ENCODE measurements around the gene FA2H.
A peak's percentile ranks its signal among the peaks of the same experiment; 100 is the strongest.
"Not testable (repeated sequence)": the region's sequence is repeated elsewhere in the genome, so short reads cannot be mapped to it uniquely, and the experiment has no call there.

The FA2H gene

GRCh38 chr16:74720579-74720978, 54.0 kb downstream of the FA2H start:
- no peak for DNase-seq

GRCh38 chr16:74718741-74719610, 55.6 kb downstream of the FA2H start:
- no peak for DNase-seq

DNA sequence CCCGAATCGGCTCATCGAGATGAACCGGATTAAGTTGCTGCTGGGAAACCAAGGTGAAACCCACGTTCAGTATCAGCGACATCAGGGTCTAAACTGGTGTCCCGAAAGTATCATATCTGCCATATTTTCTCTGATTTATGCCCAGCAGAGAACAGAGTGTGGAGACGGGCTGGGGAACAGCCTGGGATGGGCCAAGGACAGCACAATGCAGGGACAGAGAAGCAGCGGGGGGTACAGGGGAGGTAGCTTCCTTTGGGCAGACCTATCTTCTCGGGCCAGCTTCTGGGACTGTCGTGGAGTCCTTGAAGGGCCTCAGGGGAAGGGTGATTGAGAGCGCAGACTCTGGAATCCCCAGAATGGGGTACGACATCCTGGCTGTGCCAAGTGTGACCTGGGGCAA, 56.5 kb downstream of the FA2H start:
- no peak for DNase-seq

- DNase-seq: no peak
These were observed 57.3 kb downstream of the FA2H start for GRCh38 chr16:74717367-74717766.

- DNase-seq: no peak
These were observed 58.3 kb downstream of the FA2H start for GRCh38 chr16:74716355-74716754.

DNA sequence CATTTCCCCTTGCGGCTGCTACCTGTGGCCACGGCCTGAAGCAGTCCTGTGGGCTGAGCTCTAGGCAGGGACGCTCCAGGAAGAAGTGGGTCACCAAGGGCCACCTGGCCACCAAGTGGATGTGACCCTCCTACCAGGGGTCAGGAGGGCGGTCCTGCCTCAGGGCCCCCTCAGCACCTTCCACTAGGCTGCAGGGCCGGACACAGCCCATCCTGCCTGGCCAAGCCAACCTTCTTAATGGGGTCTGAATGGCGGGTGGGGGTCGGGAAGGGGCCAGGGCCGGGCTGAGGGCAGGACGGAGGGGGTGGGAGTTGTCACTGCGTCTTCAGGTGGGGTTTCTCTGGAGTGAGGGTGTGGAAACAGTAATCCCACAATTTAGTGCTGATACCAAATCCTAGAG, 60.7 kb downstream of the FA2H start:
- no peak for DNase-seq

GRCh38 chr16:74713325-74713724, 61.3 kb downstream of the FA2H start:
- DNase-seq: no peak

DNA sequence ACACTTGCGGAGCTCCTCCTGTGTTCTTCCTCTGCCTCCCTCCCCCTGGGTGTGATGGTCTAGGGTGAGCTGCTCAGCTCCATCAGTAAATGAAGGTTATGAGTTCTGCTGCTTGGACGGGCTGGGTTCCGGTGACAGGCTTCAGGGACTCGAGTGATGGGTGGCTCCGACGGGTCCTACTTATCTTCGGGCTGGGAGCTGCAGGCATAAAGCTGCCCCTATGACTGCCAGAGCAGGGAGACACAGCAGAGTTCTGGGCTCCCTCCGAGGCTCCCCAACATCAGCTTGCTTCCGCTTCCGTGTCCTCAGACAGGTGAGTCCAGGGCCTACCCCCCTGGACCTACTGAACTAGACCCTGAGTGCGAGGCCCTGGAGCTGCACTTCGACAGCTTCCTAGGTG, 62.7 kb downstream of the FA2H start:
- no peak for DNase-seq

DNA sequence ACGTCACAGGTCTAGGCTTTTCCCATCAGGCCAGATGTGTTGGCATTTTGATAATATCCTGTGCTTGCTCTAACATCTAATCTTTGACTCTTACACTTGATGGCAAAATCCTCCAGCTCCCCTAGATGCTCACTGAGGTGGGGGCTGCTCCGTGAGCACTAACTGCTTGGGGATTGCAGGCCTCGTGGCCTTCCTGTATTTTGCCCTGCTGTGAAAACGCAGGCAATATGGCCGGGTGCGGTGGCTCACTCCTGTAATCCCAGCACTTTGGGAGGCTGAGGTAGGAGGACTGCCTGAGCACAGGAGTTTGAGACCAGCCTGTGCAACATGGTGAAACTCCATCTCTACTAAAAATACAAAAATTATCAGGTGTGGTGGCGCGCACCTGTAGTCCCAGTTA, 64.2 kb downstream of the FA2H start:
- no peak for DNase-seq

DNA sequence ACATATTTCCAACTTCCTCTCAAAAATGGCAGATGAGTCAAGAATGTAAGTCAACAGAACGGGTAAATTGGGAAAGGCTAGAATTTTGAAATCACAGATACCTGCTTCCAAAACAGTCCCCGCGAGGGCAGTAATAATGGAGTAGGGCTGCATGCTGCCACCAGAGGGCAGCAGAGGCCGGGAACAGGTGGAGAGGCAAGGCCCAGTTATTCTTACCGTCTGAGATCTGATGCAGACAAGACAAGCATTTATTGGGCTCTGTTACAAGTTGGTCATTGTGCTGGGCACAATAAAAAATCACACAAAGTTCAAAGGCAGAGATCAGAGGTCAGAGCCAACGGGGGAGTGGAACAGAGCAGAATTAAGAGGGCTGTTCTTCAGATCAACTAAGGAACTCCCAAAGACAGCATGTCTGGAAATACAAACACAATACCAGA, 65.2 kb downstream of the FA2H start:
- no peak for DNase-seq

GRCh38 chr16:74700438-74701225, 74.0 kb downstream of the FA2H start, which contains the start of gene MLKL:
MLKL (minus strand) TSS chr16:74700862; CDS start chr16:74695757, 5,105 bp downstream.
- DNase-seq: no peak

GRCh38 chr16:74700116-74700437, 74.5 kb downstream of the FA2H start:
- DNase-seq: no peak

DNA sequence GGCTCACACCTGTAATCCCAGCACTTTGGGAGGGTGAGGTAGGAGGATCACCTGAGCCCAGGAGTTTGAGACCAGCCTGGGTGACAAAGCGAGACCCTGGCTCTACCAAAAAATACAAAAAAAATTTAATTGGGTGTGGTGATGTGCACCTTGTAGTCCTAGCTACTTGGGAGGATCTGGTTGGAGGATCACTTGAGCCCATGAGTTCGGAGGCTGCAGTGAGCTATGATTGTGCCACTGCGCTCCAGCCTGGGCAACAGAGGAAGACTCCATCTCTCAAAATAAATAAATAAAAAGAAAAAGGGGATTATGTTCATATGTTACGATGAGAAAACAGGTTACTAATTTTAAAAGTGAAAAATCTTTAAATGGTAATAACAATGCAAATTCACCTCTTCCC, 75.0 kb downstream of the FA2H start:
- no peak for DNase-seq

- DNase-seq: no peak
These were observed 76.4 kb downstream of the FA2H start for GRCh38 chr16:74698222-74698621.

- peak; percentile 47 for DNase-seq
These were observed 78.9 kb downstream of the FA2H start for GRCh38 chr16:74695450-74696422.

- DNase-seq: no peak
These were observed 83.3 kb downstream of the FA2H start for GRCh38 chr16:74691093-74691855.

- DNase-seq: no peak
These were observed 92.1 kb downstream of the FA2H start for GRCh38 chr16:74682556-74682955.

- DNase-seq: no peak
These were observed 93.9 kb downstream of the FA2H start for GRCh38 chr16:74680681-74681080.

- no peak for DNase-seq
These were observed 94.6 kb downstream of the FA2H start for GRCh38 chr16:74679983-74680382.

GRCh38 chr16:74677868-74678267, 96.8 kb downstream of the FA2H start:
- no peak for DNase-seq

DNA sequence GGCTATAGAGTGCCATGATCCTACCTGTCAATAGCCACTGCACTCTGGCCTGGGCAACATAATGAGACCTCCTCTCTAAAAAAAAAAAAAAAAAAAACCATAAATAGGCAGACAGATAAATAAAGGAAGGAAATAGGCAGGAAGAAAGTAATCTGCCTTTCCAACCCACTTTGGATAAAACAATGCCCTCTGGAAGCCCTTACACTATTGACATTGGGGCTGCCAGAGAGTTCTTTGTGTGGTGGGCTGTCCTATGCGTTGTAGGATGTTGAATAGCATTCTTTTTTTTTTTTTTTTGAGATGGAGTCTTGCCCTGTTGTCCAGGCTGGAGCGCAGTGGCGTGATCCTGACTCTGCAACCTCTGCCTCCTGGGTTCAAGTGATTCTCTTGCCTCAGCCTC, 100.7 kb downstream of the FA2H start:
- DNase-seq: no peak

DNA sequence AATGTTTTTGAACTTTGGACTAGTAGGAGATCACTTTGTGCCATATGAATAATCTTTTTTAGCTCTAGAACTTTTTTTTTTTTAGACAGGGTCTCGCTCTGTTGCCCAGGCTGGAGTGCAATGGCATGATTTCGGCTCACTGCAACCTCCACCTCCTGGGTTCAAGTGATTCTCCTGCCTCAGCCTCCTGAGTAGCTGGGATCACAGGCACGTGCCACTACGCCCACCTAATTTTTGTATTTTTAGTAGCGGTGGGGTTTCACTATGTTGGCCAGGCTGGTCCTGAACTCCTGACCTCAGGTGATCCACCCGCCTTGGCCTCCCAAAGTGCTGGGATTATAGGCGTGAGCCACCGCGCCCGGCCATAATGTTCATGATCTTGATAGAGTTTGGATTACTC, 105.7 kb downstream of the FA2H start:
- DNase-seq: not testable (repeated sequence)

All from SIG-M5 (cell line).